Measurements from ENCODE around the gene DLGAP4. TPM values are rescaled to one million over a fixed set of nuclear protein-coding genes. Genes with fewer than 3 reads are reported as not detected.
A peak's percentile ranks its signal among the peaks of the same experiment; 100 is the strongest.
"Not testable (repeated sequence)": the region's sequence is repeated elsewhere in the genome, so short reads cannot be mapped to it uniquely, and the experiment has no call there.

DLGAP4 gene
- total RNA-seq, 2 experiments from 2014 or later = 40.2 to 44.2 TPM

DNA sequence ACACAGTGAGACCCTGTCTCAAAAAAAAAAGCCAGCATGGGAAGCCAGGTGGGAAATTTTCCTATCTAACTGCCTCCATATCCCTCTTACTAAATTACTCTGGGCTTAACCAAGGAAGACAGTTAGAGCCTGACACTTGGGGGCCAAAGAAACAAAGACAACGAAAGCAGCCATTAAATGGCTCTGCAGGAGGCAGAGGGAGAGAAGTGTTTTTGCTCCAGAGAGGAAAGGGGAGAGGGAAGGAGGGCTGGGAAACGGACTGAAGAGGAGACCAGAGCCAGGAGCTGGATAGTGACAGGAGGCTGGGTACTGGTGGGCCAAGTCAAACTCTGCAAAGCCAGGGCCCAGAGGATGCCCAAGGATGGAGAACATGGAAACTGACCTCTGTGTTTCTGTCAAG is 256.6 kb downstream of the DLGAP4 start:
- no peak for DNase-seq
- Mint-ChIP-seq H3K4me3 (no peak overlapping the region), H3K27me3 (no peaks in the 10 kb centered on the region), H3K27ac (no peak overlapping the region), H3K9me3 (peaks cover 17% of the 10 kb centered on the region), H3K36me3 (ENCODE audit: low read depth) (peaks cover 6% of the 10 kb centered on the region), H3K4me1 (peaks cover 7% of the 10 kb centered on the region)
- ChIA-PET POLR2A (no interaction called here), CTCF (no interaction called here)

DNA sequence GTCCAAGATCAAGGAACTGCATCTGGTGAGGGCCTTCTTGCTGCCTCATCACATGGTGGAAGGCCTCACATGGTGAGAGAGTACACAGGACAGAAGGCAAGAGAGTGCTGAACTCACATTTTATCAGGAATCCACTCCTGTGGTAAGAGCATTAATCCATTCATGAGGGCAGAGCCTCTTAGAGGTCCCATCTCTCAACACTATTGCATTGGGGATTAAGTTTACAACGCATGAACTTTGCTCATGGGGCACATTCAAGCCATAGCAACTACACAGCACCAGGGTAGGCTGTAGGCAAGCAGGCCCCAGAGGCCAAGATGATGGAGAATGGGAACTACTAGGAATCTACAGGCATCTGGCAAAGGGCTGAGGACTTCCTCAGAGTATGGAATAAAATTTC is 257.2 kb downstream of the DLGAP4 start:
- DNase-seq = no peak
- no peak overlapping the region for H3K27ac Mint-ChIP-seq
- peaks cover 17% of the 10 kb centered on the region for H3K9me3 Mint-ChIP-seq
- ChIA-PET CTCF (no interaction called here), POLR2A (no interaction called here)
- H3K27me3 Mint-ChIP-seq = no peaks in the 10 kb centered on the region
- peaks cover 6% of the 10 kb centered on the region for H3K36me3 Mint-ChIP-seq (ENCODE audit: low read depth)
- no peak overlapping the region for H3K4me3 Mint-ChIP-seq
- peaks cover 7% of the 10 kb centered on the region for H3K4me1 Mint-ChIP-seq

GRCh38 chr20:36564078-36564725 is 258.1 kb downstream of the DLGAP4 start:
- peaks cover 17% of the 10 kb centered on the region for H3K9me3 Mint-ChIP-seq
- H3K27ac Mint-ChIP-seq; H3K4me1 Mint-ChIP-seq; H3K36me3 Mint-ChIP-seq (ENCODE audit: low read depth); POLR2A ChIA-PET; H3K4me3 Mint-ChIP-seq; H3K27me3 Mint-ChIP-seq; DNase-seq: not testable (repeated sequence)
- CTCF ChIA-PET = interaction anchor here (1.3 kb wide), 1 partner anchor 31 kb away, joined by 3 read pairs; no protein-coding TSS in a partner anchor

DNA sequence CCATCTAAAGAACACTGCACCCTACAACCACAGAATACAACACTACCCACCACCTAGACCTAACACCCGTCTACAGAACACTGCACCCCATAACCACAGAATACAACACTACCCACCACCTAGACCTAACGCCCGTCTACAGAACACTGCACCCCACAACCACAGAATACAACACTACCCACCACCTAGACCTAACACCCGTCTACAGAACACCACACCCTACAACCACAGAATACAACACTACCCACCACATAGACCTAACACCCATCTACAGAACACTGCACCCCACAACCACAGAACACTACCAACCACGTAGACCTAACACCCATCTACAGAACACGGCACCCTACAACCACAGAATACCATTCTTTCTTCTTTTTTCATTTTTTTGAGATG is 258.6 kb downstream of the DLGAP4 start:
- H3K36me3 Mint-ChIP-seq (ENCODE audit: low read depth); H3K4me1 Mint-ChIP-seq; DNase-seq; H3K27ac Mint-ChIP-seq; H3K4me3 Mint-ChIP-seq; H3K27me3 Mint-ChIP-seq: not testable (repeated sequence)
- CTCF ChIA-PET = interaction anchor here (1.3 kb wide), 1 partner anchor 30 kb away, joined by 3 read pairs; no protein-coding TSS in a partner anchor
- peaks cover 17% of the 10 kb centered on the region for H3K9me3 Mint-ChIP-seq
- POLR2A ChIA-PET = interaction anchor here (0.8 to 1.1 kb wide), 2 partner anchors 9 to 30 kb away, joined by 3 to 5 read pairs; partner anchors contain the start of gene TGIF2

DNA sequence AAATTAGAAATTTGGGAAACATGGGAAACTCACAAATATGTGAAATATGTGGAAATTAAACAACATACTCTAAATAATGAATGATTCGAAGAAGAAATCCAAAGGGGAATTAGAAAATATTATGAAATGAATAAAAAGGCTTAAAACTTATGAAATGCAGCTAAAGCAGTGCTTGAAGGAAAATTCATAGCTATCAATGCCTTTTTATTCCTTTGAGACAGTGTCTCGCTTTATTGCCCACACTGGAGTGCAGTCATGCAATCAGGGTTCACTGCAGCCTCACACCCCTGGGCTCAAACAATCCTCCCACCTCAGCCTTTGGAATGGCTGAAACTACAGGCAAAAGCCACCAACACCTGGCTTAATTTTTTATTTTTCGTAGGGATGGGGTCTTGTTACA is 259.4 kb downstream of the DLGAP4 start:
- ChIA-PET POLR2A (interaction anchor here (0.8 to 1.1 kb wide), 2 partner anchors 9 to 29 kb away, joined by 3 to 5 read pairs; partner anchors contain the start of gene TGIF2), CTCF (interaction anchor here (0.6 to 1.3 kb wide), 2 partner anchors 29 to 65 kb away, joined by 3 to 4 read pairs; no protein-coding TSS in a partner anchor)
- Mint-ChIP-seq H3K4me3 (no peak overlapping the region), H3K27ac (no peak overlapping the region), H3K27me3 (no peaks in the 10 kb centered on the region), H3K4me1 (peaks cover 7% of the 10 kb centered on the region), H3K9me3 (peaks cover 17% of the 10 kb centered on the region), H3K36me3 (ENCODE audit: low read depth) (peaks cover 6% of the 10 kb centered on the region)
- DNase-seq = no peak

- H3K36me3 Mint-ChIP-seq (ENCODE audit: low read depth) = peaks cover 4% of the 10 kb centered on the region
- no peaks in the 10 kb centered on the region for H3K27me3 Mint-ChIP-seq
- H3K9me3 Mint-ChIP-seq = peaks cover 5% of the 10 kb centered on the region
- H3K4me1 Mint-ChIP-seq = peaks cover 18% of the 10 kb centered on the region
- ChIA-PET POLR2A (interaction anchor here (9.1 kb wide), 1 partner anchor 35 kb away, joined by 113 read pairs; the partner anchor contains the start of gene RAB5IF), CTCF (interaction anchor here (2.2 kb wide), 1 partner anchor 35 kb away, joined by 11 read pairs; the partner anchor contains the start of gene RAB5IF)
- no peak overlapping the region for H3K4me3 Mint-ChIP-seq
- no peak for DNase-seq
- H3K27ac Mint-ChIP-seq = no peak overlapping the region
These were observed 263.8 kb downstream of the DLGAP4 start for GRCh38 chr20:36569847-36570429.

GRCh38 chr20:36571564-36572504 is 265.7 kb downstream of the DLGAP4 start:
- ChIA-PET CTCF (interaction anchor here (0.8 to 2.2 kb wide), 5 partner anchors 15 to 202 kb away, joined by 3 to 11 read pairs (median 4); partner anchors contain the start of genes DSN1 and RAB5IF), POLR2A (interaction anchor here (0.9 to 9.1 kb wide), 7 partner anchors 11 to 37 kb away, joined by 3 to 113 read pairs (median 5); partner anchors contain the start of gene RAB5IF)
- Mint-ChIP-seq H3K4me3 (peak overlapping the region; percentile 70), H3K9me3 (no peaks in the 10 kb centered on the region), H3K4me1 (peaks cover 34% of the 10 kb centered on the region), H3K27me3 (no peaks in the 10 kb centered on the region), H3K36me3 (ENCODE audit: low read depth) (peaks cover 19% of the 10 kb centered on the region), H3K27ac (peak overlapping the region; percentile 87)
- DNase-seq = no peak

GRCh38 chr20:36572701-36573102 is 266.6 kb downstream of the DLGAP4 start:
- peak overlapping the region; percentile 70 for H3K4me3 Mint-ChIP-seq
- ChIA-PET POLR2A (interaction anchor here (0.7 to 9.1 kb wide), 12 partner anchors 12 to 618 kb away, joined by 3 to 113 read pairs (median 7); partner anchors contain the start of genes RAB5IF, SCAND1 and SLA2), CTCF (interaction anchor here (0.9 to 1.4 kb wide), 5 partner anchors 15 to 42 kb away, joined by 3 to 4 read pairs (median 3); no protein-coding TSS in a partner anchor)
- peaks cover 19% of the 10 kb centered on the region for H3K36me3 Mint-ChIP-seq (ENCODE audit: low read depth)
- H3K4me1 Mint-ChIP-seq = peaks cover 34% of the 10 kb centered on the region
- no peaks in the 10 kb centered on the region for H3K9me3 Mint-ChIP-seq
- H3K27me3 Mint-ChIP-seq = no peaks in the 10 kb centered on the region
- peak; percentile 61 for DNase-seq
- peak overlapping the region; percentile 87 for H3K27ac Mint-ChIP-seq

DNA sequence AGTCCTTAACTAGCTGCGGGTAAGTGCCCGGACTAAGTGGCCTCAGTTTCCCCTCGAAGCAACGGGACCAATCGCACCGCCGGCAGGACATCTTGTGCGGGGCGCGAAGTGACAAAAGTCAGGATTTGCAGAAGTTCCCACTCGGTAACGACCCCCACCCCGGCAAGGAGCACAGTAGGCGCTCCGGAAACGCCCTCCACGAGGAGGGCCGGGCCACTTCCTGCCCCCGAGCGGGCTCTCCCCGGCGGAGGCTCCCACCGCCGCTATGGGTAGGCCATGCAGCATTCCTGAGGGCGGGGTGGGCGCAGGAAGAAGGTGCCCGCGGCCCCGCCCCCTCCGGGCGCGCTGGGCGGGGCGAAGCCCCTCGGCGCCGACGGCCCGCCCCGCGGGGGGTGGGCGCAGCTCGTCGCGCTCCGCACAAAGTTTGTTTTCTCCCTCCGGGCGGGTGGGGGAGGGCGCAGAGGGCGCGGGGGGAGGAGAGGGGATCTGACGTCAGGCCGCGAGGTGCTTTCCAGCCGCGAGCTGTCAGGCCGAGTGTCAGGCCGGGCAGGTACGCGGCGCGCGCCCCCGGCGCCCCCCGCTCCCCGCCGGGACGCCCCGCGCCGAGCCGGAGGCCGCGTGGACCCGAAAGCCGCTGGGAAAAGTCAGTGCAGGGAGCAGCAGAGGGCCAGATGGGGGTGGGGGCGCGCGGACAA is 267.1 kb downstream of the DLGAP4 start, which contains the start of gene TGIF2:
Gene TGIF2 (plus strand): TSS at position 495 of the 695 bp plus-strand sequence. CDS start 5,178 bp downstream, outside the sequence.
- peak; percentile 86 for DNase-seq
- Mint-ChIP-seq H3K27ac (peak within 1 kb of the TSS; percentile 87), H3K4me3 (peak within 1 kb of the TSS; percentile 92), H3K9me3 (no peaks in the 10 kb centered on the region), H3K36me3 (ENCODE audit: low read depth) (peaks cover 19% of the 10 kb centered on the region), H3K4me1 (peaks cover 34% of the 10 kb centered on the region), H3K27me3 (no peaks in the 10 kb centered on the region)
- POLR2A ChIA-PET = interaction anchor here (0.7 to 9.1 kb wide), 14 partner anchors 8 to 619 kb away, joined by 3 to 113 read pairs (median 6); partner anchors contain the start of genes RAB5IF, SCAND1 and SLA2
- CTCF ChIA-PET = interaction anchor here (0.9 to 3.7 kb wide), 7 partner anchors 15 to 262 kb away, joined by 3 to 18 read pairs (median 3); partner anchors contain the start of gene RAB5IF

DNA sequence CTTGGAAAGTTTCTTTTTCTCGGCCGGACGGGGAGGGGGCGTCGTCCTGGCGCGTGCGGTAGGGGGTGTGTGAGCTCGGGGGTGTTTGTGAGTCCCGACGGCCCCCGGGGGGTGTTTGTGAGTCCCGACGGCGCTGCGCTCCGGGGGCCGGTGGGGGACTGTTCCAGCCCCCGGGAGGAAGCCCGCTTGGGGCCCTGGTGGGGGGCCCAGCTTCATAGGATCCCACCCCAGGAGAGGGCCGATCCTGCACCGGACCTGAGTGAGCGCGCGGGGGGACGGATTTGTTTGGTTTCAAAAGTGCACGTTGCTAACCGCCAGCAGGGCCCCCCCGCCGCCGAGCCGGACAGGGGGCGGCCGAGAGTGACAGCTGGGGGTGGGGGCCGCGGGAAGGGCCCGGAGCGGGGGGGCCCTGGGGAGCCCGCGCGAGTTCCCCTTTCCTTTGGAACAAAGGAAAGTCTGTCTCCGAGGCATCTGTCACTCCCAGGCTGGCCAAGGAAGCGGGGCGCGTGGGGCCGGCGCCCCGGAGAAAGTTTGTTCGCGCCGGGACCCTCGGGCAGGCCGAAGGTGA is 267.7 kb downstream of the DLGAP4 start:
- peak overlapping the region; percentile 44 for H3K27ac Mint-ChIP-seq
- peak; percentile 33 for DNase-seq
- CTCF ChIA-PET = interaction anchor here (0.9 to 3.7 kb wide), 7 partner anchors 15 to 261 kb away, joined by 3 to 18 read pairs (median 4); partner anchors contain the start of gene RAB5IF
- POLR2A ChIA-PET = interaction anchor here (0.6 to 9.1 kb wide), 17 partner anchors 9 to 619 kb away, joined by 3 to 113 read pairs (median 6); partner anchors contain the start of genes DSN1, RAB5IF, SCAND1 and SLA2
- H3K4me3 Mint-ChIP-seq = peak overlapping the region; percentile 92
- no peaks in the 10 kb centered on the region for H3K9me3 Mint-ChIP-seq
- peaks cover 34% of the 10 kb centered on the region for H3K4me1 Mint-ChIP-seq
- peaks cover 25% of the 10 kb centered on the region for H3K36me3 Mint-ChIP-seq (ENCODE audit: low read depth)
- H3K27me3 Mint-ChIP-seq = no peaks in the 10 kb centered on the region

Data from activated CD4-positive, alpha-beta memory T cell treated with anti-CD3 and anti-CD28 coated beads, Interleukin-2, amount 10 ng/mL, durations not matched to agents 7 days and 5 days (primary cell).